Right forelimb (tissue), 1 donor: Measurements from ENCODE around the gene PREX1.
A peak's percentile ranks its signal among the peaks of the same experiment; 100 is the strongest.

ENCODE experiments used
- DNase-seq: peaks from one replicate; pipeline ENCODE4 v3.0.0-alpha.2; 2018

The PREX1 gene

GRCh38 chr20:48729538-48729937, 98.3 kb downstream of the PREX1 start:
- DNase-seq: no peak

GRCh38 chr20:48728042-48728825, 99.6 kb downstream of the PREX1 start:
- DNase-seq: no peak

- DNase-seq: no peak
Measured at GRCh38 chr20:48727226-48727625, 100.6 kb downstream of the PREX1 start.

DNA sequence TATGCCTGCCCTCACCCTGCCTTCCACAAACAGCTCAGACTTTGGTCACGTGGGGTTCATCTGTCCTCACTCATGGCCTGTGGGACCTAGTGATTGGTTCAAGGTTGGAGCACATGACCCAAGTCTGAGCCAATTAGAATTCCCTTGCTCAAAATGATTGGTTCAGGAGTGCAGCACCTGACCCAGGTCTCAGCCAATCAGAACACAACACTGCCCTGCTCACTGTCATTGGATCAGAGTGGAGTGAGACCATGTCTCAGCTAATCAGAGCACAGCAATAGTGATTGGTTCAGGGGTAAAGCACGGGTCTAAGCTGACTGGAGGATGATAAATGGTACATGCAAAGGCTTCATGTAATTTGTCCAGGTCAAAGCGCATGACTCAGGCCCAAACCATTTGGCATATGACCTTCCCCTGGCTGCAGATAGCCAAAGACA, 102.2 kb downstream of the PREX1 start:
- no peak for DNase-seq

GRCh38 chr20:48724891-48725554, 102.8 kb downstream of the PREX1 start:
- peak; percentile 63 for DNase-seq

DNA sequence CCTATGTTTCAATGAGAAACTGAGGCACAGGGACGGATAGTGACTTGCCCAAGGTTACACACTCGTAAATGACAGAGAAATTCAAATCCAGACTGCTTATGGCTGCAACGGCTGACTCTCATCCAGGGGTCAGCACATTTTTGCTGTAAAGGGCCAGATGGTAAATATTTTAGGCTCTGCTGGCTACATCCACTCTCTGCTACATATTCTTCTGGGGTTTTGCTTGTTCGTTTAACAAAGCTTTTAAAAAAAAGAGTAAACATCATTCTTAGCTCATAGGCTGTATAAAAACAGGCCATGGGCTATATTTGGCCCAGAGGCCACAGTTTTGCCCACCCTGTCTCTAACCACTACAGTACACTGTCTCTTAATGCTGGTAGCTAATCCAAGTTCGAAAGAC, 103.4 kb downstream of the PREX1 start:
- no peak for DNase-seq

DNA sequence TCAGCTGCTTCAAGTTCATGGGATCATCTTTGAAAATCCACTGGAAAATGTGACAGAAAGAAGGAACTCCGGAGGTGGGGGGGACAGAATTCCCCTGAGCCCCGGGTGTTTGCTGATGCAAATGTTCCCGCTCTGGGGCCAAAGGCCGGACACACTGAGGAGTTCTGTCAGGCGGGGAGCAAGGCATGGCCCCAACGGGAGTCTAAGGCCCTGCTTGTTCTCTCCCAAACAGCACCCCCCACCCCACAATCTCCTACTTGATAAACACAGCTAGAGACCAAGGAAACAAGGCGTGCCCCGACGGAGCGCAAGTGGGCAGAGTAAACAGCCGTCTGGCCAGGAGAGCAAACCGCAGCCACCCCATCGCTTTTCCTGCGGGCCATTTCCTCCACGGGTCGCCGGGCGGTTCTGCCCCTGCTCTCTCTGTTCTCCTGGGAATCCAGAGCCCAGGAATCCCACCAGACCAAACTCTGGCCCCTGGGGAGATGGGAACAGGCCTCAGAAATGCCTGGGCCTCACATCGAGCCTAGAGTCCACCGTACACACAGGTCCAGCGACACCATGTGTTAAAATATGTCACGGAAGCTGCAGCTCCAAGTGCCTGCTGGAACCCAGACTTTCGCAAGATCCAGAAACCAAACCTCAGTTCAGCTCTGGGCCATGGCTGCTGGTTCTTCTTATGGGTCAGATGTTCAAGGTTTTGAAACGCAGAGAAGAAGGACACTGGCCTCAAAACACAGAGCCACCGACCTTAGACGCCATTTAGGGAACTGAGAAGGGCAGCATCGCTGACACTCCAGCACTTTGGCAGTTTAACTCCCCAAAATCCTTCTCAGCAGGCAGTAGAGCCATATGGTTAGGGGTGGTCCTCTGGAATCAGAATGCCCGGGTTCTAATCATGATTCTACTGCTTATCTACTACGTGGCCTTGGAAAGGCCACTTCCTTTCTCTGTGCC, 104.2 kb downstream of the PREX1 start:
- DNase-seq: peak; percentile 66

DNA sequence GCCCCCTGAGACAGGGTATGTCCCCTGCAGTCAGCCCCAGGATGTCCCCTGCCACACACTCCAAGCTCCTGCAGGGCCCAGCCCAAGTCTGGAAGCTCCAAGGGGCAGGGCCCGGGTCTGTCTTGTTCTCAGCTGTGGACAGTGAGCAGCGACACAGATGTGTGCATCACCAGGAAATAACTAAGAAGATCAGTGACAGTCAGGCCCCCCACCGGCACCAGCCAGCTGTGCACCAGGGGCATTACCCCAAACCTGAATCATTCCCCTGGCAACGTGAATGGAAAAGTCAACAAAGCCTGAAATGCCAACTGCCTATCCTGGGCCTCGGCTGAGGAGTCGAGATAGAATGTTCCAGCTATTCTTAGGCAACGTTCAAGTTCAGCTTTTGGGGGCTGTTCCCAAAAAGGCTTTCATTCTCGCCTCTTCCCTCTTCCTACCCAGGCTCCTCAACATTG, 105.0 kb downstream of the PREX1 start:
- DNase-seq: no peak

DNA sequence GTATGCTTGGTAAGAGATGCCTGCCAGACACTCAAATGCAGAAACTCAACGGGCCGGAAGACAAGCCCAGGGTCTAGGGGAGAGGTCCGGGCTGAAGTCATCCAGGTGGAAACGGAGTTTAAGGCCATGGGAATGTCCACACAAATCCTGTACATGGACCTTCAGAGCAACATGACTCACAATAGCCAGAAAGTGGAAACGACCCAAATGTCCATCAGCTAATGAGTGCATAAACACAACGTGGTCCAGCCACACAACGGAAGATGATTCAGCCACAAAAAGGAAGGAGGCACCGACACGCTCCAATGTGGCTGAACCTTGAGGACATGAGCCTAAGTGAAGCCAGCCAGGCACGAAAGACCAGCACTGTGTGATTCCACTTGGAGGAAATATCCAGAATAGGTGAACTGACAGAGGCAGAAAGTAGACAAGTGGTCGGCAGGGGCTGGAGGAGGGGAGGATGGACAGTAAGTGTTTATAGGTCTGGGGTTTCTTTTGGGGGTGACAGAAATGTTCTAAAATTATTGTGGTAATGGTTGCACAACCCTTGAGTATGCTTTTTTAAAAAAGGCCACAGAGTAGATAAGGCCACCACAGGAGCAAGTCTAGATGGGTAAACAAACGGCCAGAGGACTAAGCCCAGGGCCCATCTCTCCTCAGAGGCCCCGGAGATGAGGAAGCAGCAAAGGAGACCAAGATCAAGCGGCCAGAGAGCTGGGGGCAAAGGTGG, 105.6 kb downstream of the PREX1 start:
- no peak for DNase-seq

GRCh38 chr20:48721324-48722001, 106.3 kb downstream of the PREX1 start:
- no peak for DNase-seq

DNA sequence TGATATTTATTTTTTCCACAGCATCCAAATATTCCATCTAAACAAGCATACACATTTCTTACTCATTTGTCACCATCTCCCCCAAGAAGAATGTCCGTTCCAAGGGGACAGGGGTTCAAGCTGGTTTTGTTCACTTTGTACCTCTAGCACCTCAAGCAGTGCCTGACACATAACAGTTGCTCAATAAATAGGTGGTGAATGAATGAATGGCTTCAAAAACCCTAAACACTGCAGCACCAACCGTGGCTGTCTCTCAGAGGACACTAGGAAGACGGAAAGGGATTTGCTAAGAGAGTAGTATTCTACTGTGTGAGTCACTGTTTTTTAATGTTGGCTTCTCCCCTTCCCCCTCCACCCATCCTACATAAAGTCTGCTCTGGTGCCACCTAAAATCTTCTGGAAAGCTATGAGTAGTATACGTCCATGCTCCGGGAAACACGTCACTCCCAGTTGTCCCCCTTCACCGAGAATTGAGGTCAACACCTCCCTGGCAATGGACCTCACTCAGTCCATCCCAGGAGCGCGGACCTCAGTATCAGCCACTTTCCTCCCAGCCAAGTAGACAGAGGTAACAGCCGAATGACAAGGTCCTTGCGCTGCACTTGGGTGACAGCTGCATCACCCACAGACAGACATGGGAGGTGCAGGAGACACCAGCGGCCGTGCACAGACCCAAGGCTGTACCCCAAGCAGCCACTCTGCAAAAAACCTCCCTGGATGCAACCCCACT, 107.4 kb downstream of the PREX1 start:
- no peak for DNase-seq

GRCh38 chr20:48719598-48720255, 108.1 kb downstream of the PREX1 start:
- no peak for DNase-seq

GRCh38 chr20:48718786-48719578, 108.8 kb downstream of the PREX1 start:
- no peak for DNase-seq

DNA sequence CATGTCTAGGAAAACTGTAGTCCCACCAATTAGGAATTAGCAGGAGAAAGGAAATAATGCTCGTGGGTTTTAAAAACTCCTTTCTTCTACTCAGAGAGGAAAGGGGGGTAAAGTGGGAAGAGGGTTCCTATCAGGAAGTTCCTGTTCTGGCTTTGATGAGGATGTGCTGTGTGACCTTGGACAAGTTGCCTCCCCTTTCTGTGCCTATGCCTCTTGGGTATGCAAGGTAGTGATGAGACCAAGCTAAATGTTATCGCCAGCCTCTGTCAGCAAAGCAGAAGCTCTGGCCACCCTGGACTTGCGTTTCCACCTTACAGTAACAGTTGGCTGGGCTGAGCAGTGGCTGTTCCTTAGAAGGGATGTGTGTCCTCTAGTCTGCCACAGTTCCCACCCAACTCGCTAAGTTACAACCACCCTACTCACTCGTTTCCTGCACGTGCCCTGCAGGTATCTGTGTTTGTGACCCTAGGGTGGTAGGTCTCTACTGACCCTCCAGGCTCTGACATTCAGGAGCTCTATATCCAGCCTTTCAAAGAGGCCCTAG, 110.0 kb downstream of the PREX1 start:
- DNase-seq: no peak

DNA sequence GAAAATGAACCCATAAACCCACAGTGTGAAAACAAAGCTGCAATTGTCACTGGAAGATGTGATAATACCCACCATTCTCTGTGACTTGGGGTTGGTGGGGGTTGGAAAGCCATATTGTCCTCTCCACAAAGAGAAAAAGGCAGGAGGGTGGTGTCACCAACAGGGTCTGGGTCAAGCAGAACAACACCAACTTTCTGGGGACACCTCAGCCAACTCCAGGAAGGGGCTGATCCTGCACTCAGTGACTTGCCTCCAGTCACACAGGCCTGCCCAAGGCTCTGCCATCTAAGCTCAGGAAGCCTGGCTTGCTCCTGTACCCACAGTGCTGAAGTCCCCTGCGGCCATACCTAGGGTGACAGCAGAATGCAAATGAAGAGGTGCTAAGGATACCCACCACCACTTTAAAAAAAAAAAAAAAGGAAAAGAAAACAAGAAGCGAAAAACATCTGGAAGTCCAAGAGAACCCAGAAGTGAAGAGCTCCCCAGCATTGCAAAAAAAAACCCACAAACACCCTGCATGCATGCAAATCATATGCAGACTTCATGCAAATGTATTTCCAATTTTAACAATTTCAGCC, 110.6 kb downstream of the PREX1 start:
- DNase-seq: no peak

DNA sequence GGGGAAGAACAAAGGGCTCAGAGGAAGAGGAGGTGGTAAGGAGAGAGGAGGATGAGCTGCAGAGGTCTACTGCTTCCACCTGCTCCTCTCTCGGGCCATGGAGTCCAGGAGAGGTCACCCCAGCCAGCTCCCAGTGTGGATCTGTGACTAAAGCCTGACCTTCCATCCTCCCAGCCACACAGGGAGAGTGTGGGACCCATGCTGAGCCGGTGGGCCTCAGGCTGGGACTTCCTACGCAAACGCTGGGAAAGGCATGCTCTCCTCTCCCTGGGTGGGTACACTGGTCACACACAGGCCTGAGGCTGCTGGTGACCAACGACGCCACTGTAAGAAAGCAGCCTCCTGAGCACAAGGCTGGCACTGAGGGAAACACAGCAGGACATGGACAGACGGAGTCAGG, 111.3 kb downstream of the PREX1 start:
- DNase-seq: no peak

GRCh38 chr20:48716086-48716485, 111.7 kb downstream of the PREX1 start:
- no peak for DNase-seq

DNA sequence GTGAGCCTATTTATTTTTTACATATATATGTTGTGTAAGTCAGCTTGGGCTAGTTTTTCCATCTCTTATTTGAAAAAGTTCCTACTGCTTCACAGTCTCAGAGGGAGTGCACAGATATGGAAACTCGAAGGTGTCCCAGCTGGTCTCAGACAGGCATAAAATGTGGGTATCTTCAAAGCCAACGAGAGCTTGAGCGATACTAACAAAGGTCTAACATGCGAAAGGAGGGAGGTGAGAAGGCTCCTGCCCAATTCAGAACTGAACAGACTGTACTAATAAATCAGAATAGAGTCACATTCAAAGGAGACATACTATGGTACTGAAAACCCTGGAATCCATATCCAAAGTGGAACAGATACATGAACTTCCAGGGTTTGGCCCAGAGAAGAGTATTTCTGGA, 113.0 kb downstream of the PREX1 start:
- no peak for DNase-seq
